K562 (cell line): ENCODE data around the gene TRIM27. TPM values are rescaled to one million over a fixed set of nuclear protein-coding genes. Genes with fewer than 3 reads are reported as not detected.

Experiments
- ELF1 ChIP-seq: fragments of 200-800 bp; sonication (Bioruptor generic); IDR thresholded peaks from 2 replicates; pipeline ENCODE4 v1.6.1; 2016; ENCODE audit warnings: missing genetic modification characterization, missing compliant biosample characterization
- FOSL1 ChIP-seq: fragments of 200-800 bp; sonication (Bioruptor generic); conservative IDR thresholded peaks from 2 replicates; pipeline ENCODE4 v1.6.1; 2016; ENCODE audit warnings: missing genetic modification characterization, missing compliant biosample characterization
- MTA3 ChIP-seq: fragments of 450-650 bp; formaldehyde crosslinking; IDR thresholded peaks from 2 replicates; pipeline ENCODE4 v1.6.1; 2017; ENCODE audit warnings: mild to moderate bottlenecking, borderline replicate concordance
- POLR2A ChIP-seq: fragments of 450-650 bp; conservative IDR thresholded peaks from 2 replicates; pipeline ENCODE4 v1.6.1; 2016
- POLR2AphosphoS2 ChIP-seq: IDR thresholded peaks from 2 replicates; pipeline ENCODE4 v1.6.1; 2012; ENCODE audit warnings: low read length, improper control_type of control experiment
- RBM22 ChIP-seq: fragments of 200-400 bp; formaldehyde crosslinking; IDR thresholded peaks from 2 replicates; pipeline ENCODE4 v1.6.1; 2018; ENCODE audit warnings: low read length, low read depth; ENCODE audit not compliant: poor library complexity, severe bottlenecking
- SRSF3 ChIP-seq: fragments of 200-400 bp; formaldehyde crosslinking; IDR thresholded peaks from 2 replicates; pipeline ENCODE4 v1.6.1; 2016; ENCODE audit warnings: mild to moderate bottlenecking, low read length, moderate library complexity; ENCODE audit not compliant: insufficient read depth
- ZNF140 ChIP-seq: fragments of 250-450 bp; sonication (Bioruptor Pico); IDR thresholded peaks from 2 replicates; pipeline ENCODE4 v1.8.0; 2021; ENCODE audit warnings: moderate library complexity, mild to moderate bottlenecking, inconsistent platforms
- polyA plus RNA-seq, 8 experiments: library from polyadenylated mRNA; depleted of rRNA in 4 of 8; stranded (reverse) in 5 of 8; unstranded in 3 of 8; fragments of >200 nt; fragmentation: Nextera tagmentation in 2 of 8; fragmentation: Illumina TruSeq in 1 of 8; extraction: Ambion mirVana in 2 of 8; extraction: Trizol in 1 of 8; gene quantifications; 2 replicates each; pipeline versions ENCODE4 v1.2.1 to v1.2.3, GENCODE V29; 2011 to 2014; ENCODE audit warnings: inconsistent platforms in 1 of 8, missing spikeins in 1 of 8
- total RNA-seq, 7 experiments: library from RNA; depleted of rRNA in 6 of 7; stranded (reverse); fragments of >200 nt in 6 of 7; fragmentation: Illumina TruSeq in 2 of 7; extraction: Trizol in 2 of 7; gene quantifications; 2 replicates each; pipeline versions ENCODE4 v1.2.1 to v1.2.3, GENCODE V29; 2011 to 2021; ENCODE audit warnings: low replicate concordance in 1 of 7
- TF ChIP-seq, protein P1 (sequence below): fragments of 450-650 bp; IDR thresholded peaks from 2 replicates; pipeline ENCODE4 v1.6.1; 2016; ENCODE audit warnings: mild to moderate bottlenecking, moderate library complexity
- TF ChIP-seq, protein P2 (sequence below): fragments of 200-800 bp; sonication (Bioruptor generic); IDR thresholded peaks from 2 replicates; pipeline ENCODE4 v1.6.1; 2017; ENCODE audit warnings: missing genetic modification characterization, missing compliant biosample characterization
- TF ChIP-seq, protein P3 (sequence below): fragments of 250-450 bp; sonication (Bioruptor Pico); IDR thresholded peaks from 2 replicates; pipeline ENCODE4 v1.5.0; 2022; ENCODE audit warnings: mild to moderate bottlenecking
- TF ChIP-seq, protein P4 (sequence below): fragments of 450-650 bp; IDR thresholded peaks from 2 replicates; pipeline ENCODE4 v1.6.1; 2016; ENCODE audit warnings: borderline replicate concordance

Gene TRIM27
- total and polyA plus RNA-seq, 9 of the 15 experiments (the other 6 are each of a cell fraction or from before 2014, with no cell fraction given): 37.7 to 235 (median 122) TPM

DNA sequence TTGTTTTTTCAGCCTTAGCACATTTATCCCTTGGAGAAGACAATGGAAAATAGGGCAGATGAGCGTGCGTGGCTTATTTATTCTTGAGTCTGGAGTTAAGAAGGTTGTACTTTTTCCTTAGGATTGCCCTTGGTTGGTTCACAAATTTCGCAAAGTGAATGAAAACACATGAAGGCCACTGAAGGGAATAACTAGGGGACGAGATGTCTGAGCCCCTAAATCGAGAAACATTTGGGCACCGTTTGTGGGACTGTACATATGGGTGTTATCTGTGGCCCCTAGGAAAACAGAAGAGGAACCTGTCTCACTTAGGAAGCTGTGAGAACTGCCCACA lies 19.4 kb upstream of the TRIM27 start (continued):
- TF ChIP-seq, protein P1, sequence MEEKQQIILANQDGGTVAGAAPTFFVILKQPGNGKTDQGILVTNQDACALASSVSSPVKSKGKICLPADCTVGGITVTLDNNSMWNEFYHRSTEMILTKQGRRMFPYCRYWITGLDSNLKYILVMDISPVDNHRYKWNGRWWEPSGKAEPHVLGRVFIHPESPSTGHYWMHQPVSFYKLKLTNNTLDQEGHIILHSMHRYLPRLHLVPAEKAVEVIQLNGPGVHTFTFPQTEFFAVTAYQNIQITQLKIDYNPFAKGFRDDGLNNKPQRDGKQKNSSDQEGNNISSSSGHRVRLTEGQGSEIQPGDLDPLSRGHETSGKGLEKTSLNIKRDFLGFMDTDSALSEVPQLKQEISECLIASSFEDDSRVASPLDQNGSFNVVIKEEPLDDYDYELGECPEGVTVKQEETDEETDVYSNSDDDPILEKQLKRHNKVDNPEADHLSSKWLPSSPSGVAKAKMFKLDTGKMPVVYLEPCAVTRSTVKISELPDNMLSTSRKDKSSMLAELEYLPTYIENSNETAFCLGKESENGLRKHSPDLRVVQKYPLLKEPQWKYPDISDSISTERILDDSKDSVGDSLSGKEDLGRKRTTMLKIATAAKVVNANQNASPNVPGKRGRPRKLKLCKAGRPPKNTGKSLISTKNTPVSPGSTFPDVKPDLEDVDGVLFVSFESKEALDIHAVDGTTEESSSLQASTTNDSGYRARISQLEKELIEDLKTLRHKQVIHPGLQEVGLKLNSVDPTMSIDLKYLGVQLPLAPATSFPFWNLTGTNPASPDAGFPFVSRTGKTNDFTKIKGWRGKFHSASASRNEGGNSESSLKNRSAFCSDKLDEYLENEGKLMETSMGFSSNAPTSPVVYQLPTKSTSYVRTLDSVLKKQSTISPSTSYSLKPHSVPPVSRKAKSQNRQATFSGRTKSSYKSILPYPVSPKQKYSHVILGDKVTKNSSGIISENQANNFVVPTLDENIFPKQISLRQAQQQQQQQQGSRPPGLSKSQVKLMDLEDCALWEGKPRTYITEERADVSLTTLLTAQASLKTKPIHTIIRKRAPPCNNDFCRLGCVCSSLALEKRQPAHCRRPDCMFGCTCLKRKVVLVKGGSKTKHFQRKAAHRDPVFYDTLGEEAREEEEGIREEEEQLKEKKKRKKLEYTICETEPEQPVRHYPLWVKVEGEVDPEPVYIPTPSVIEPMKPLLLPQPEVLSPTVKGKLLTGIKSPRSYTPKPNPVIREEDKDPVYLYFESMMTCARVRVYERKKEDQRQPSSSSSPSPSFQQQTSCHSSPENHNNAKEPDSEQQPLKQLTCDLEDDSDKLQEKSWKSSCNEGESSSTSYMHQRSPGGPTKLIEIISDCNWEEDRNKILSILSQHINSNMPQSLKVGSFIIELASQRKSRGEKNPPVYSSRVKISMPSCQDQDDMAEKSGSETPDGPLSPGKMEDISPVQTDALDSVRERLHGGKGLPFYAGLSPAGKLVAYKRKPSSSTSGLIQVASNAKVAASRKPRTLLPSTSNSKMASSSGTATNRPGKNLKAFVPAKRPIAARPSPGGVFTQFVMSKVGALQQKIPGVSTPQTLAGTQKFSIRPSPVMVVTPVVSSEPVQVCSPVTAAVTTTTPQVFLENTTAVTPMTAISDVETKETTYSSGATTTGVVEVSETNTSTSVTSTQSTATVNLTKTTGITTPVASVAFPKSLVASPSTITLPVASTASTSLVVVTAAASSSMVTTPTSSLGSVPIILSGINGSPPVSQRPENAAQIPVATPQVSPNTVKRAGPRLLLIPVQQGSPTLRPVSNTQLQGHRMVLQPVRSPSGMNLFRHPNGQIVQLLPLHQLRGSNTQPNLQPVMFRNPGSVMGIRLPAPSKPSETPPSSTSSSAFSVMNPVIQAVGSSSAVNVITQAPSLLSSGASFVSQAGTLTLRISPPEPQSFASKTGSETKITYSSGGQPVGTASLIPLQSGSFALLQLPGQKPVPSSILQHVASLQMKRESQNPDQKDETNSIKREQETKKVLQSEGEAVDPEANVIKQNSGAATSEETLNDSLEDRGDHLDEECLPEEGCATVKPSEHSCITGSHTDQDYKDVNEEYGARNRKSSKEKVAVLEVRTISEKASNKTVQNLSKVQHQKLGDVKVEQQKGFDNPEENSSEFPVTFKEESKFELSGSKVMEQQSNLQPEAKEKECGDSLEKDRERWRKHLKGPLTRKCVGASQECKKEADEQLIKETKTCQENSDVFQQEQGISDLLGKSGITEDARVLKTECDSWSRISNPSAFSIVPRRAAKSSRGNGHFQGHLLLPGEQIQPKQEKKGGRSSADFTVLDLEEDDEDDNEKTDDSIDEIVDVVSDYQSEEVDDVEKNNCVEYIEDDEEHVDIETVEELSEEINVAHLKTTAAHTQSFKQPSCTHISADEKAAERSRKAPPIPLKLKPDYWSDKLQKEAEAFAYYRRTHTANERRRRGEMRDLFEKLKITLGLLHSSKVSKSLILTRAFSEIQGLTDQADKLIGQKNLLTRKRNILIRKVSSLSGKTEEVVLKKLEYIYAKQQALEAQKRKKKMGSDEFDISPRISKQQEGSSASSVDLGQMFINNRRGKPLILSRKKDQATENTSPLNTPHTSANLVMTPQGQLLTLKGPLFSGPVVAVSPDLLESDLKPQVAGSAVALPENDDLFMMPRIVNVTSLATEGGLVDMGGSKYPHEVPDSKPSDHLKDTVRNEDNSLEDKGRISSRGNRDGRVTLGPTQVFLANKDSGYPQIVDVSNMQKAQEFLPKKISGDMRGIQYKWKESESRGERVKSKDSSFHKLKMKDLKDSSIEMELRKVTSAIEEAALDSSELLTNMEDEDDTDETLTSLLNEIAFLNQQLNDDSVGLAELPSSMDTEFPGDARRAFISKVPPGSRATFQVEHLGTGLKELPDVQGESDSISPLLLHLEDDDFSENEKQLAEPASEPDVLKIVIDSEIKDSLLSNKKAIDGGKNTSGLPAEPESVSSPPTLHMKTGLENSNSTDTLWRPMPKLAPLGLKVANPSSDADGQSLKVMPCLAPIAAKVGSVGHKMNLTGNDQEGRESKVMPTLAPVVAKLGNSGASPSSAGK: no peak
- TF ChIP-seq RBM22 (no peak), MTA3 (no peak; the same call in 1 of the 2 replicates), POLR2A (peak; percentile 51; the same call in 1 of the 2 replicates), ZNF140 (CRISPR knock-in tag) (no peak), ELF1 (tag) (no peak), POLR2AphosphoS2 (no peak), SRSF3 (no peak), FOSL1 (peak; percentile 17; the same call in 1 of the 2 replicates)
- TF ChIP-seq, protein P2, sequence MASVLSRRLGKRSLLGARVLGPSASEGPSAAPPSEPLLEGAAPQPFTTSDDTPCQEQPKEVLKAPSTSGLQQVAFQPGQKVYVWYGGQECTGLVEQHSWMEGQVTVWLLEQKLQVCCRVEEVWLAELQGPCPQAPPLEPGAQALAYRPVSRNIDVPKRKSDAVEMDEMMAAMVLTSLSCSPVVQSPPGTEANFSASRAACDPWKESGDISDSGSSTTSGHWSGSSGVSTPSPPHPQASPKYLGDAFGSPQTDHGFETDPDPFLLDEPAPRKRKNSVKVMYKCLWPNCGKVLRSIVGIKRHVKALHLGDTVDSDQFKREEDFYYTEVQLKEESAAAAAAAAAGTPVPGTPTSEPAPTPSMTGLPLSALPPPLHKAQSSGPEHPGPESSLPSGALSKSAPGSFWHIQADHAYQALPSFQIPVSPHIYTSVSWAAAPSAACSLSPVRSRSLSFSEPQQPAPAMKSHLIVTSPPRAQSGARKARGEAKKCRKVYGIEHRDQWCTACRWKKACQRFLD (CRISPR knock-in tag): no peak
- TF ChIP-seq, protein P3, sequence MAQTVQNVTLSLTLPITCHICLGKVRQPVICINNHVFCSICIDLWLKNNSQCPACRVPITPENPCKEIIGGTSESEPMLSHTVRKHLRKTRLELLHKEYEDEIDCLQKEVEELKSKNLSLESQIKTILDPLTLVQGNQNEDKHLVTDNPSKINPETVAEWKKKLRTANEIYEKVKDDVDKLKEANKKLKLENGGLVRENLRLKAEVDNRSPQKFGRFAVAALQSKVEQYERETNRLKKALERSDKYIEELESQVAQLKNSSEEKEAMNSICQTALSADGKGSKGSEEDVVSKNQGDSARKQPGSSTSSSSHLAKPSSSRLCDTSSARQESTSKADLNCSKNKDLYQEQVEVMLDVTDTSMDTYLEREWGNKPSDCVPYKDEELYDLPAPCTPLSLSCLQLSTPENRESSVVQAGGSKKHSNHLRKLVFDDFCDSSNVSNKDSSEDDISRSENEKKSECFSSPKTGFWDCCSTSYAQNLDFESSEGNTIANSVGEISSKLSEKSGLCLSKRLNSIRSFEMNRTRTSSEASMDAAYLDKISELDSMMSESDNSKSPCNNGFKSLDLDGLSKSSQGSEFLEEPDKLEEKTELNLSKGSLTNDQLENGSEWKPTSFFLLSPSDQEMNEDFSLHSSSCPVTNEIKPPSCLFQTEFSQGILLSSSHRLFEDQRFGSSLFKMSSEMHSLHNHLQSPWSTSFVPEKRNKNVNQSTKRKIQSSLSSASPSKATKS (CRISPR knock-in tag): no peak
- TF ChIP-seq, protein P4, sequence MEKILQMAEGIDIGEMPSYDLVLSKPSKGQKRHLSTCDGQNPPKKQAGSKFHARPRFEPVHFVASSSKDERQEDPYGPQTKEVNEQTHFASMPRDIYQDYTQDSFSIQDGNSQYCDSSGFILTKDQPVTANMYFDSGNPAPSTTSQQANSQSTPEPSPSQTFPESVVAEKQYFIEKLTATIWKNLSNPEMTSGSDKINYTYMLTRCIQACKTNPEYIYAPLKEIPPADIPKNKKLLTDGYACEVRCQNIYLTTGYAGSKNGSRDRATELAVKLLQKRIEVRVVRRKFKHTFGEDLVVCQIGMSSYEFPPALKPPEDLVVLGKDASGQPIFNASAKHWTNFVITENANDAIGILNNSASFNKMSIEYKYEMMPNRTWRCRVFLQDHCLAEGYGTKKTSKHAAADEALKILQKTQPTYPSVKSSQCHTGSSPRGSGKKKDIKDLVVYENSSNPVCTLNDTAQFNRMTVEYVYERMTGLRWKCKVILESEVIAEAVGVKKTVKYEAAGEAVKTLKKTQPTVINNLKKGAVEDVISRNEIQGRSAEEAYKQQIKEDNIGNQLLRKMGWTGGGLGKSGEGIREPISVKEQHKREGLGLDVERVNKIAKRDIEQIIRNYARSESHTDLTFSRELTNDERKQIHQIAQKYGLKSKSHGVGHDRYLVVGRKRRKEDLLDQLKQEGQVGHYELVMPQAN: no peak
